Measurements from ENCODE around the gene CELF2. TPM values are rescaled to one million over a fixed set of nuclear protein-coding genes. Genes with fewer than 3 reads are reported as not detected.
"Not testable (repeated sequence)": the region's sequence is repeated elsewhere in the genome, so short reads cannot be mapped to it uniquely, and the experiment has no call there.

The CELF2 gene
- total RNA-seq, 4 donors from 2014 or later, result 106 to 127 (median 120) TPM

- Histone ChIP-seq H3K27ac (no peak overlapping the region), H3K9me3 (no peaks in the 10 kb centered on the region), H3K27me3 (no peaks in the 10 kb centered on the region), H3K4me1 (no peaks in the 10 kb centered on the region), H3K4me3 (no peak overlapping the region), H3K36me3 (no peaks in the 10 kb centered on the region)
- no peak for DNase-seq (ENCODE audit: low spot score in 2 of 2)
- WGBS, 2 donors, result 85% methylated on average over 2 of the region's 2 CpGs
- no peak for TF ChIP-seq CTCF (IDR thresholded peaks at IDR 0.05)
- TF ChIP-seq EP300 (IDR thresholded peaks at IDR 0.05), result no peak
- no peak for TF ChIP-seq POLR2A (IDR thresholded peaks at IDR 0.05)
Measured at GRCh38 chr10:10994360-10994759, 23.3 kb upstream of the CELF2 start.

- H3K36me3 ChIP-seq, result no peaks in the 10 kb centered on the region
- no peaks in the 10 kb centered on the region for H3K9me3 ChIP-seq
- no peak for DNase-seq (ENCODE audit: low spot score in 2 of 2)
- no peaks in the 10 kb centered on the region for H3K4me1 ChIP-seq
- H3K27ac ChIP-seq, result no peak overlapping the region
- H3K27me3 ChIP-seq, result no peaks in the 10 kb centered on the region
- TF ChIP-seq EP300 (IDR thresholded peaks at IDR 0.05), result no peak
- no peak for TF ChIP-seq POLR2A (IDR thresholded peaks at IDR 0.05)
- TF ChIP-seq CTCF (IDR thresholded peaks at IDR 0.05), result no peak
- no peak overlapping the region for H3K4me3 ChIP-seq
- WGBS, 2 donors, result 87 to 91% methylated on average over 5 of the region's 5 CpGs
Measured at GRCh38 chr10:10995120-10995519, 22.6 kb upstream of the CELF2 start.

DNA sequence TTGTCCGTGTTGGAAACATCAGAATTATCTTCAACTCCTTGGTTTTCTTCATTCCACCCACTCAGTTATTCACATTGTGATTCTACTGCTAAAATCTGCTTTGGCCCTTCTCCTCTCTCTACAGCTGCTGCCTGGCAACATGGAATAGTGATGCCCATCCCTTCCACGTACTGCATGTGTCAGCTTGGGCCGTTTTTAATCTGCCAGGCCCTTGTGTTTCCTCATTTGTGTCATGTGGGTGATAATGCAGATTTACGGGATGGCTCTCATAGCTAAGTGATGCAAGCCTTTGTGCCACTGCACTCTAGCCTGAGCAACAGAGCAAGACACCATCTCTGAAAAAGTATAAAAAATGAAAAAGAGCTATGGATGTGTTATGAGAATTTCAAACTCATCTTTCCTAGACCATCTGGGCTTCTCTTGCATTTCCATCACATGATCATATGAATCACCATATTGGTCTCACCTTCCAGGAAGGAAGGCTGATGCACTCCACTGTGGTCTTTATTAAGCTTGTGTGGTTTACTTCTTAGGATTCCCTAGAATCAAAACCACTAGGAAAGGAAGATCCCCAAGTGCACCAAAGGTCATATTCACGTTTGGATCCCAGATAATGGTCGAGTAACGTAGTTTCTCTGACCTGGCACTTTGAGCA is 20.6 kb upstream of the CELF2 start:
- Histone ChIP-seq H3K36me3 (no peaks in the 10 kb centered on the region), H3K4me3 (no peak overlapping the region), H3K27me3 (no peaks in the 10 kb centered on the region), H3K4me1 (no peaks in the 10 kb centered on the region), H3K9me3 (no peaks in the 10 kb centered on the region), H3K27ac (no peak overlapping the region)
- no peak for TF ChIP-seq EP300 (IDR thresholded peaks at IDR 0.05)
- no peak for TF ChIP-seq CTCF (IDR thresholded peaks at IDR 0.05)
- TF ChIP-seq POLR2A (IDR thresholded peaks at IDR 0.05), result no peak
- WGBS, 2 donors, result 80 to 85% methylated on average over 7 of the region's 7 CpGs
- no peak for DNase-seq (ENCODE audit: low spot score in 2 of 2)

DNA sequence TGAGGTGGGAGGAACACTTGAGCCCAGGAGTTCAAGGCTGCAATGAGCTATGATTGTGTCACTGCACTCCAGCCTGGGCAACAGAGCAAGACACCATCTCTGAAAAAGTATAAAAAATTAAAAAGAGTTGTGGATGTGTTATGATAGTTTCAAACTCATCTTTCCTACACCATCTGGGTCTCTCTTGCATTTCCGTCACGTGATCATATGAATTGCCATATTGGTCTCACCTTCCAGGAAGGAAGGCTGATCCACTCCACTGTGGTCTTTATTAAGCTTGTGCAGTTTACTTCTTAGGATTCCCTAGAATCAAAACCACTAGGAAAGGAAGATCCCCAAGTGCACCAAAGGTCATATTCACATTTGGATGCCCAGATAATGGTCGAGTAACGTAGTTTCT is 18.2 kb upstream of the CELF2 start:
- not testable (repeated sequence) for DNase-seq (ENCODE audit: low spot score in 2 of 2); H3K27ac ChIP-seq; H3K27me3 ChIP-seq; H3K36me3 ChIP-seq; H3K4me3 ChIP-seq; H3K9me3 ChIP-seq
- H3K4me1 ChIP-seq, result peaks cover 0 to 22% (median 0%) of the 10 kb centered on the region in 4 donors
- 93 to 96% methylated on average over 4 of the region's 4 CpGs for WGBS, 2 donors

- 74 to 81% methylated on average over 5 of the region's 5 CpGs for WGBS, 2 donors
- H3K36me3 ChIP-seq, result no peaks in the 10 kb centered on the region
- no peaks in the 10 kb centered on the region for H3K27me3 ChIP-seq
- TF ChIP-seq EP300 (IDR thresholded peaks at IDR 0.05) (no peak), CTCF (IDR thresholded peaks at IDR 0.05) (no peak), POLR2A (IDR thresholded peaks at IDR 0.05) (no peak)
- DNase-seq (ENCODE audit: low spot score in 2 of 2), result no peak
- H3K4me1 ChIP-seq, result peaks cover 0 to 23% (median 0%) of the 10 kb centered on the region in 4 donors
- peak overlapping the region in 3 of 4 donors; percentile 25 to 98 (median 94) for H3K27ac ChIP-seq
- H3K9me3 ChIP-seq, result no peaks in the 10 kb centered on the region
- H3K4me3 ChIP-seq, result no peak overlapping the region
Measured at GRCh38 chr10:11002485-11002884, 15.2 kb upstream of the CELF2 start.
